Spinal cord (tissue), 10 donors: Measurements from ENCODE around the gene TAOK1. TPM values are rescaled to one million over a fixed set of nuclear protein-coding genes. Genes with fewer than 3 reads are reported as not detected.
A peak's percentile ranks its signal among the peaks of the same experiment; 100 is the strongest.

Source experiments
- DNase-seq, 6 donors: peaks; one replicate each; pipeline versions ENCODE4 v3.0.0 to v3.0.0-alpha.2; 2013 to 2015; ENCODE audit warnings: low spot score in 6 of 6, low read depth in 4 of 6
- H3K27ac ChIP-seq: one replicate; pipeline ENCODE4 v1.5.1; 2013; ENCODE audit warnings: low read depth, low read length, control low read depth
- H3K27me3 ChIP-seq: one replicate; pipeline ENCODE4 v1.6.1; 2013; ENCODE audit warnings: low read length; ENCODE audit not compliant: control insufficient read depth, insufficient read depth
- H3K36me3 ChIP-seq: one replicate; pipeline ENCODE4 v1.6.1; 2013; ENCODE audit warnings: low read length; ENCODE audit not compliant: control insufficient read depth, insufficient read depth
- H3K4me1 ChIP-seq: one replicate; pipeline ENCODE4 v1.6.1; 2013; ENCODE audit warnings: low read length; ENCODE audit not compliant: control insufficient read depth, insufficient read depth
- H3K4me3 ChIP-seq: one replicate; pipeline ENCODE4 v1.5.1; 2013; ENCODE audit warnings: low read depth, low read length, control low read depth
- H3K9me3 ChIP-seq: one replicate; pipeline ENCODE4 v1.6.1; 2013; ENCODE audit warnings: low read length; ENCODE audit not compliant: control insufficient read depth, insufficient read depth
- WGBS: methylation state at CpG from one replicate; pipeline ENCODE4 v1.1.5; 2013; ENCODE audit warnings: missing lambda C conversion rate; ENCODE audit not compliant: insufficient coverage; 5-methylcytosine and 5-hydroxymethylcytosine counted together
- polyA plus RNA-seq, 2 donors: library from polyadenylated mRNA; unstranded; fragments of 120-200 nt; gene quantifications; one replicate each; pipeline ENCODE4 v1.2.1, GENCODE V29; 2013; ENCODE audit not compliant: insufficient read length in 2 of 2
- total RNA-seq, 2 donors: library from RNA; depleted of rRNA in 1 of 2; stranded (reverse); fragments of 120-200 nt in 1 of 2; fragments of >200 nt in 1 of 2; gene quantifications; one replicate each; pipeline versions ENCODE4 v1.2.3 to v1.2.4, GENCODE V29; 2013 to 2014
- donor health status: healthy.

The TAOK1 gene
- total and polyA plus RNA-seq, 4 donors: 38.7 to 123 (median 69.3) TPM

GRCh38 chr17:29585080-29585751, 195.1 kb downstream of the TAOK1 start:
- Histone ChIP-seq H3K27me3 (no peaks in the 10 kb centered on the region), H3K4me1 (peaks cover 88% of the 10 kb centered on the region), H3K27ac (peak overlapping the region; percentile 80), H3K36me3 (peaks cover 50% of the 10 kb centered on the region), H3K9me3 (no peaks in the 10 kb centered on the region), H3K4me3 (no peak overlapping the region)
- WGBS: 81% methylated on average over 3 of the region's 8 CpGs
- no peak for DNase-seq

GRCh38 chr17:29586676-29587469, 196.7 kb downstream of the TAOK1 start:
- H3K36me3 ChIP-seq: peaks cover 33% of the 10 kb centered on the region
- no peaks in the 10 kb centered on the region for H3K27me3 ChIP-seq
- no peak for DNase-seq
- 74% methylated on average over 6 of the region's 9 CpGs for WGBS
- H3K9me3 ChIP-seq: no peaks in the 10 kb centered on the region
- H3K27ac ChIP-seq: peak overlapping the region; percentile 19
- peak overlapping the region; percentile 10 for H3K4me3 ChIP-seq
- peaks cover 88% of the 10 kb centered on the region for H3K4me1 ChIP-seq

GRCh38 chr17:29587591-29587990, 197.4 kb downstream of the TAOK1 start:
- Histone ChIP-seq H3K4me3 (peak overlapping the region; percentile 69), H3K27me3 (no peaks in the 10 kb centered on the region), H3K9me3 (no peaks in the 10 kb centered on the region), H3K27ac (peak overlapping the region; percentile 19), H3K36me3 (peaks cover 26% of the 10 kb centered on the region), H3K4me1 (peaks cover 88% of the 10 kb centered on the region)
- no peak for DNase-seq
- WGBS: 72% methylated on average over 2 of the region's 6 CpGs

GRCh38 chr17:29588017-29588561, 197.9 kb downstream of the TAOK1 start:
- WGBS: 0% methylated on average over 3 of the region's 8 CpGs
- Histone ChIP-seq H3K9me3 (no peaks in the 10 kb centered on the region), H3K27ac (peak overlapping the region; percentile 74), H3K27me3 (no peaks in the 10 kb centered on the region), H3K4me3 (peak overlapping the region; percentile 69), H3K36me3 (peaks cover 21% of the 10 kb centered on the region), H3K4me1 (peaks cover 87% of the 10 kb centered on the region)
- no peak for DNase-seq

GRCh38 chr17:29588562-29589411, 198.6 kb downstream of the TAOK1 start:
- Histone ChIP-seq H3K27ac (peak overlapping the region; percentile 74), H3K27me3 (no peaks in the 10 kb centered on the region), H3K4me3 (peak overlapping the region; percentile 69), H3K36me3 (peaks cover 15% of the 10 kb centered on the region), H3K9me3 (no peaks in the 10 kb centered on the region), H3K4me1 (peaks cover 81% of the 10 kb centered on the region)
- under 1% methylated on average over 69 of the region's 72 CpGs for WGBS
- DNase-seq: peak in 1 of 6 donors; percentile 26

DNA sequence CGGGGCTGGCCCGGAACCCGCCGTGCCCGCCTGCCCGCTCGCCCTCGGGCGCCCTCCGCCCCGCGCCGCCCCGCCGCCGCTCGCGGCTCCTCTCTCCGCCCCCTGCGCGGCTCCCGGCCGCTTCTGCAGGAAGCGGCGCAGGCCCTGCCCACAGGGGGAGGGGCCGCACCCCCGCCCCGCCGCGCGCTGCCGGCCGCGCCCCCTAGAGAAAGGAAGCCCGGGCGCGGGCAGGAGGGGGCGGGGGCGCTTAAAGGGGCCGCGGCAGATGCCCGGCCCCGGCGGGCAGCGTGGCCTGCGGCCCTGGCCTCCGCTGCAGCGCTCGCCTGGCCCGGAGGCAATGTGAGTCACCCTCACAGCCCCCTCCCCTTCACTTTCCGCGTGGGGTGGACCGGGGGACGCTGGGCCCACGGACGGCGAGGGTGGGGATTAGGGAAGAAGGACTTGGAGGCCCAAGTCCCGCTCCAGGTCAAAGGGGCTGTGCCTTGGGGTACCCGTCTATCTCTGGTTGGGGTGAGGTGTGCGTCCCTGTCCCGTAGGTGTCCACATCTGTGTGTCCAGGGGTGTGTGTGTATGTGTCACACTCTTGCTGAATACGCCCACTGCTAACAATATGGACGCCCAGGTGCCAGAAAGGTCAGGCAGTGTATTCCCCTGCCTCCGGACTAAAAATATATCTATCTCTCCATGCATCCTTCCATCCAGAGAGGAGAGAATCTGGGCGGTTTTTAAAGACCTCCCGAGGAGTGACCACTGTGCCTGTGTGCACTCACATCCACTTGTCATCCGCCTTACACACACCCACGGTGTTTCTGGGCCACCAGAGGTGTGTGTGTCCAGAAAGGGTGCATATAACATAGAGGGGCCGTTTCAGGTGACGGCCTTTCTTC, 199.6 kb downstream of the TAOK1 start, which contains the start of gene GIT1:
Gene GIT1, minus strand, starts transcription at position 125 of the 887 bp plus-strand sequence. CDS start 270 bp downstream, outside the sequence.
- DNase-seq: peak in 5 of 6 donors; percentile 74 to 97 (median 86)
- H3K27me3 ChIP-seq: no peaks in the 10 kb centered on the region
- peaks cover 9% of the 10 kb centered on the region for H3K36me3 ChIP-seq
- WGBS: 3% methylated on average over 64 of the region's 70 CpGs
- peak within 1 kb of the TSS; percentile 84 for H3K27ac ChIP-seq
- H3K4me3 ChIP-seq: peak within 1 kb of the TSS; percentile 69
- H3K9me3 ChIP-seq: no peaks in the 10 kb centered on the region
- H3K4me1 ChIP-seq: peaks cover 81% of the 10 kb centered on the region

GRCh38 chr17:29590411-29591145, 200.4 kb downstream of the TAOK1 start:
- peaks cover 81% of the 10 kb centered on the region for H3K4me1 ChIP-seq
- peak in 2 of 6 donors; percentile 60 to 75 for DNase-seq

DNA sequence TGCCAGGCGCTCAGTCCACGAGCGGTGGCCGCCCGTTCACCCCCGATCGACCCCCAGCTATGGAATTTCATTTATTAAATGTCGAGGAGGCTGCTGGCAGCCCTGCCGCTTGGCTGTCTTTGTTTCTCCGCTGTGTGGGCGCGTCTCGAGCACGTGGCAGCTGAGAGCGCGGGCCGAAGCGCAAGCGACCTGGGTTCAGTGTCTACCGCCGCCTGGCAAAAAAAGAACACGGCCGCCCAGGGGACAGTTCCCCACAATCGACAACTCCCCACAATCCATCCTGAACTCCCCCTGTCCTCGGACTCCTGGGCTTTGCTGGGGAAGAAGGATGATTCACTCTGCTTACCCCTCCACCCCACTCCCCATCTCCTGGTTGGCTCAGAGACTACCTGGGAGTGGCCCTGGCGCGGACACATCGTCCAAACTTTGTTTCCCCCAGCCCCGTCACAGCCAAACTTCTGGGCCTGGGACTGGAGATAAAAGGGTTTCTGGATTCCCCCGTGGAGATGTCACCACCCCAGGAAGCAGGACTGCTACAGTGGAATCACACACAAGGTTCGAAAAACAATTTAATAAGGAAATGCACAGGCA, 201.1 kb downstream of the TAOK1 start:
- Histone ChIP-seq H3K4me1 (peaks cover 84% of the 10 kb centered on the region), H3K27ac (peak overlapping the region; percentile 84)
- DNase-seq: peak in 2 of 6 donors; percentile 70 to 80

More at GRCh38 chr17:29590411-29591145, 200.4 kb downstream of the TAOK1 start:
- peak overlapping the region; percentile 84 for H3K27ac ChIP-seq
- H3K9me3 ChIP-seq: no peaks in the 10 kb centered on the region
- 31% methylated on average over 27 of the region's 30 CpGs for WGBS
- H3K27me3 ChIP-seq: no peaks in the 10 kb centered on the region
- H3K36me3 ChIP-seq: peaks cover 6% of the 10 kb centered on the region
- H3K4me3 ChIP-seq: peak overlapping the region; percentile 49

More for the DNA sequence above, 201.1 kb downstream of the TAOK1 start:
- H3K4me3 ChIP-seq: peak overlapping the region; percentile 49
- H3K27me3 ChIP-seq: no peaks in the 10 kb centered on the region
- no peaks in the 10 kb centered on the region for H3K9me3 ChIP-seq
- H3K36me3 ChIP-seq: peaks cover 10% of the 10 kb centered on the region
- WGBS: under 1% methylated on average over 24 of the region's 31 CpGs
